HepG2 (cell line): ENCODE data around the gene NPHP4. TPM values are rescaled to one million over a fixed set of nuclear protein-coding genes. Genes with fewer than 3 reads are reported as not detected.

Experiments
- ATAC-seq: fragments of 200-7000 bp; cut with Tn5 transposase; 3 replicates; pipeline ENCODE4 v1.9.1; 2020; ENCODE audit warnings: mild to moderate bottlenecking, moderate library complexity
- BruUV-seq: library from RNA; stranded (reverse); fragments of 400-500 nt; replicated peaks from 2 replicates; lab custom pipeline; 2021; lab: Mats Ljungman, UMichigan
- CTCF ChIA-PET: fragments of 300-600 bp; formaldehyde crosslinking; extraction: SDS; loops from one replicate; lab custom pipeline; 2021; ENCODE audit warnings: low total read pairs, inconsistent platforms, low intra/inter-chr PET ratio; lab: Yijun Ruan, JAX
- POLR2A ChIA-PET: fragments of 350-600 bp; sonication (Branson Sonifier 250); formaldehyde crosslinking; loops from one replicate; lab custom pipeline; 2020; ENCODE audit warnings: antibody characterized with exemption, inconsistent platforms; lab: Yijun Ruan, JAX
- DNase-seq: peaks from one replicate; pipeline ENCODE4 v3.0.0-alpha.2; 2015; ENCODE audit warnings: low spot score
- FAIRE-seq: peaks from 3 replicates; lab custom pipeline; 2011; peaks lifted over from hg19 to GRCh38; lab: Jason Lieb, UNC
- H2AFZ ChIP-seq: one replicate; pipeline ENCODE4 v1.6.1; 2011; ENCODE audit warnings: low read length, inconsistent platforms
- H3K27ac ChIP-seq: fragments of 300-600 bp; 3 replicates; pipeline ENCODE4 v1.8.0; 2011; ENCODE audit warnings: mixed run types, mild to moderate bottlenecking, mixed read lengths, low read length, inconsistent platforms; ENCODE audit not compliant: insufficient read depth; ENCODE audit errors: extremely low read length
- H3K27me3 ChIP-seq, 2 experiments: fragments of 200-600 bp in 1 of 2; 2 replicates in 1 of 2; 3 replicates in 1 of 2; pipeline versions ENCODE4 v1.6.0 to v1.8.0; 2011; ENCODE audit warnings: low read length in 2 of 2, mild to moderate bottlenecking in 2 of 2, moderate library complexity in 2 of 2, inconsistent platforms in 1 of 2; ENCODE audit not compliant: insufficient read depth in 2 of 2, control insufficient read depth in 1 of 2
- H3K36me3 ChIP-seq, 2 experiments: fragments of 200-600 bp in 1 of 2; replicated peaks in 1 of 2; 2 replicates in 1 of 2; 3 replicates in 1 of 2; pipeline versions ENCODE4 v1.5.1 to v1.8.0; 2011; ENCODE audit warnings: low read length in 2 of 2, inconsistent platforms in 1 of 2; ENCODE audit not compliant: insufficient read depth in 2 of 2, control insufficient read depth in 1 of 2
- H3K4me1 ChIP-seq: 2 replicates; pipeline ENCODE4 v1.5.1; 2012; ENCODE audit warnings: low read length, inconsistent platforms; ENCODE audit not compliant: insufficient read depth
- H3K4me2 ChIP-seq: 2 replicates; pipeline ENCODE4 v1.6.0; 2011; ENCODE audit warnings: low read depth, low read length, inconsistent platforms
- H3K4me3 ChIP-seq, 3 experiments: fragments of 200-600 bp in 1 of 3; sonication (generic), shearing (Covaris generic) in 1 of 3; replicated peaks in 1 of 3; 2 replicates each; pipeline ENCODE4 v1.5.1; 2011 to 2016; ENCODE audit warnings: low read length in 3 of 3, inconsistent platforms in 2 of 3, low read depth in 2 of 3, mild to moderate bottlenecking in 2 of 3, control low read depth in 1 of 3, mixed read lengths in 1 of 3; ENCODE audit not compliant: insufficient read depth in 1 of 3
- H3K79me2 ChIP-seq: one replicate; pipeline ENCODE4 v1.6.1; 2011; ENCODE audit warnings: low read length, inconsistent platforms; ENCODE audit not compliant: insufficient read depth
- H3K9ac ChIP-seq: 2 replicates; pipeline ENCODE4 v1.6.0; 2011; ENCODE audit warnings: mild to moderate bottlenecking, low read depth, low read length, inconsistent platforms; ENCODE audit not compliant: insufficient read depth
- H3K9me3 ChIP-seq: 2 replicates; pipeline ENCODE4 v1.5.1; 2012; ENCODE audit warnings: mild to moderate bottlenecking, low read length
- H4K20me1 ChIP-seq: 2 replicates; pipeline ENCODE4 v1.6.0; 2011; ENCODE audit warnings: inconsistent platforms, mild to moderate bottlenecking, low read length, moderate library complexity; ENCODE audit not compliant: insufficient read depth
- BHLHE40 ChIP-seq: IDR thresholded peaks from 2 replicates; pipeline ENCODE4 v1.6.1; 2011; ENCODE audit warnings: low read length, improper control_type of control experiment
- DR1 ChIP-seq: sonication (generic); formaldehyde crosslinking; IDR thresholded peaks from 2 replicates; pipeline ENCODE4 v1.8.0; 2021; ENCODE audit warnings: mild to moderate bottlenecking, missing genetic modification reagents, inconsistent platforms
- HMG20B ChIP-seq: conservative IDR thresholded peaks from 2 replicates; pipeline ENCODE4 v1.6.1; 2016; ENCODE audit warnings: missing genetic modification reagents, missing compliant biosample characterization
- MEIS2 ChIP-seq: sonication (generic); formaldehyde crosslinking; IDR thresholded peaks from 2 replicates; pipeline ENCODE4 v1.9.0; 2021; ENCODE audit warnings: mild to moderate bottlenecking, missing genetic modification reagents
- NR2C2 ChIP-seq: sonication (generic); formaldehyde crosslinking; IDR thresholded peaks from 2 replicates; pipeline ENCODE4 v1.4.0; 2020; ENCODE audit warnings: missing genetic modification reagents, mild to moderate bottlenecking, moderate library complexity, borderline replicate concordance
- RARA ChIP-seq: IDR thresholded peaks from 2 replicates; pipeline ENCODE4 v1.6.1; 2016; ENCODE audit warnings: missing genetic modification reagents, missing compliant biosample characterization
- SETDB1 ChIP-seq: sonication (generic); formaldehyde crosslinking; IDR thresholded peaks from 2 replicates; pipeline ENCODE4 v1.5.1; 2020; ENCODE audit warnings: missing genetic modification reagents, mild to moderate bottlenecking, borderline replicate concordance
- WIZ ChIP-seq: sonication (generic); formaldehyde crosslinking; IDR thresholded peaks from 2 replicates; pipeline ENCODE4 v1.5.1; 2020; ENCODE audit warnings: mild to moderate bottlenecking, missing genetic modification reagents
- ZBED4 ChIP-seq: sonication (generic); formaldehyde crosslinking; IDR thresholded peaks from 2 replicates; pipeline ENCODE4 v1.4.0; 2020; ENCODE audit warnings: missing genetic modification reagents, borderline replicate concordance
- ZNF143 ChIP-seq: sonication (generic); formaldehyde crosslinking; IDR thresholded peaks from 2 replicates; pipeline ENCODE4 v1.4.0; 2020; ENCODE audit warnings: missing genetic modification reagents
- ZNF496 ChIP-seq: sonication (generic); formaldehyde crosslinking; IDR thresholded peaks from 2 replicates; pipeline ENCODE4 v1.8.1; 2023; ENCODE audit warnings: mild to moderate bottlenecking, moderate library complexity, missing genetic modification reagents; ENCODE audit not compliant: insufficient replicate concordance
- ZNF605 ChIP-seq: sonication (generic); formaldehyde crosslinking; IDR thresholded peaks from 2 replicates; pipeline ENCODE4 v1.8.0; 2022; ENCODE audit warnings: mild to moderate bottlenecking, missing genetic modification reagents
- WGBS: methylation state at CpG from one replicate; pipeline ENCODE4 v1.1.6; 2017; ENCODE audit warnings: low lambda C conversion rate; 5-methylcytosine and 5-hydroxymethylcytosine counted together
- in situ Hi-C: cut with HindIII; loops from 2 replicates; pipeline ENCODE4 v1.10.0; 2017; ENCODE audit warnings: low pct_unique_long_range_greater_than_20kb; ENCODE audit not compliant: extremely low pct_ligation_motif_present
- intact Hi-C: fragments of 100-400 bp; cut with micrococcal nuclease; formaldehyde crosslinking; loops from one replicate; pipeline ENCODE4 v1.10.0; 2022; ENCODE audit not compliant: unreplicated experiment
- polyA plus RNA-seq, 8 experiments: library from polyadenylated mRNA; depleted of rRNA in 3 of 8; stranded (reverse) in 7 of 8; unstranded in 1 of 8; fragments of >200 nt; fragmentation: Illumina TruSeq in 4 of 8; extraction: Trizol in 4 of 8; gene quantifications; 2 replicates each; pipeline versions ENCODE4 v1.2.1 to v1.2.3, GENCODE V29; 2011 to 2016; ENCODE audit warnings: low read depth in 4 of 8, missing spikeins in 1 of 8, mixed read lengths in 1 of 8; ENCODE audit not compliant: insufficient read depth in 1 of 8
- total RNA-seq, 5 experiments: library from RNA; depleted of rRNA; stranded (reverse); fragments of >200 nt; fragmentation: Illumina TruSeq; extraction: Trizol; gene quantifications; 2 replicates each; pipeline ENCODE4 v1.2.3, GENCODE V29; 2016; ENCODE audit warnings: low read depth in 1 of 5

NPHP4 gene
- total and polyA plus RNA-seq, 2 of the 13 experiments (the other 11 are each of a cell fraction or from before 2014, with no cell fraction given) = 4.4 to 6.8 TPM

- 87% methylated on average over 24 of the region's 25 CpGs for WGBS
- no peaks in the 10 kb centered on the region for H3K79me2 ChIP-seq
- CTCF ChIA-PET = no interaction called here
- H2AFZ ChIP-seq = no peak overlapping the region
- peaks cover 43% of the 10 kb centered on the region for H3K4me1 ChIP-seq
- H3K4me2 ChIP-seq = no peak overlapping the region
- intact Hi-C loops = no loop called here
- H3K9ac ChIP-seq = no peak overlapping the region
- no peaks in the 10 kb centered on the region for H4K20me1 ChIP-seq
- peaks cover 0 to 4% of the 10 kb centered on the region in 2 experiments; a peak in 1 of 5 replicates for H3K27me3 ChIP-seq
- FAIRE-seq = no peak
- BruUV-seq = no TSS peak
- no peak overlapping the region for H3K4me3 ChIP-seq
- TF ChIP-seq DR1 (CRISPR knock-in tag) = no peak
- no peak for TF ChIP-seq SETDB1
- TF ChIP-seq RARA = no peak
- no peak for TF ChIP-seq ZNF496
- TF ChIP-seq ZNF143 (CRISPR knock-in tag) = no peak
- TF ChIP-seq HMG20B = no peak
- TF ChIP-seq NR2C2 = no peak
- no peak for TF ChIP-seq ZBED4
- TF ChIP-seq ZNF605 = no peak
- no peak for TF ChIP-seq MEIS2
- TF ChIP-seq BHLHE40 = no peak
- no peak for TF ChIP-seq WIZ
- DNase-seq = no peak
- no peaks in the 10 kb centered on the region for H3K36me3 ChIP-seq
- no peak for ATAC-seq
- no peaks in the 10 kb centered on the region for H3K9me3 ChIP-seq
- no peak overlapping the region for H3K27ac ChIP-seq
- in situ Hi-C loops = no loop called here
- POLR2A ChIA-PET = no interaction called here
Observed at GRCh38 chr1:6007318-6008083, 15.3 kb upstream of the NPHP4 start.
